Stimulated activated CD4-positive, alpha-beta T cell treated with anti-CD3 and anti-CD28 coated beads, Interleukin-15, amount 100 ng/mL, for 1 hour (primary cell): ENCODE measurements around the gene TSHZ2.
"Not testable (repeated sequence)": the region's sequence is repeated elsewhere in the genome, so short reads cannot be mapped to it uniquely, and the experiment has no call there.

ENCODE experiments used
- DNase-seq, 2 donors: peaks; one replicate each; pipeline ENCODE4 v3.0.0-alpha.2; 2020; ENCODE audit warnings: low read depth in 1 of 2, low spot score in 1 of 2

Gene TSHZ2

GRCh38 chr20:53527196-53527595, 555.0 kb downstream of the TSHZ2 start:
- no peak for DNase-seq

DNA sequence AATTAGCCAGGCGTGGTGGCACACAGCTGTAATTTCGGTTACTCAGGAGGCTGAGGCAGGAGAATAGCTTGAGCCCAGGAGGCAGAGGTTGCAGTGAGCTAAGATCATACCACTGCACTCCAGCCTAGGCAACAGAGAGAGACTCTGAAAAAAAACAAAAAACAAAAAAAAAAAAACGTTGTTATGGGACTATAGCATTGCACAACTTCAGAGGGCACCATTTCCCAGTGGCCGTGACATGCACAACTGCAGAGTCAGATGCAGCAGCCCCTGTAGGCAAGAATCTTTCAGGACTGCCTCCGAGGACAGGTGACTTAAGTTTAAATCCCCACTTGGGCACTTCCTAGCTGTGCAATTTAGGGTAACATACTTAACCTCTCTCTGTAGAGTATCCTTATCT, 557.5 kb downstream of the TSHZ2 start:
- no peak for DNase-seq

DNA sequence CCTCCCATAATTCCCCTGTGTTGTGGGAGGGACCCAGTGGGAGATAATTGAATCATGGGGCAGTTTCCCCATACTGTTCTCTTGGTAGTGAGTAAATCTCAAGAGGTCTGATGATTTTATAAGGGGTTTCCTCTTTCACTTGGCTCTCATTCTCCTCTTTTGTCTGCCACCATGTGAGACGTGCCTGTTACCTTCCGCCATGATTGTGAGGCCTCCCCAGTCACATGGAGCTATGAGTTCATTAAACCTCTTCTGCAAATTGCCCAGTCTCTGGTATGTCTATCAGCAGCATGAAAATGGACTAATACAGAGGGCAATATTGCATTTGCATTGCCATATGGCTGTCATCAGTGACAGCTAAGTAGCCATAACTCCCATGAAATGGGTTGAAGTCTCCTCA, 558.3 kb downstream of the TSHZ2 start:
- no peak for DNase-seq

GRCh38 chr20:53532654-53533312, 560.6 kb downstream of the TSHZ2 start:
- DNase-seq: not testable (repeated sequence)

DNA sequence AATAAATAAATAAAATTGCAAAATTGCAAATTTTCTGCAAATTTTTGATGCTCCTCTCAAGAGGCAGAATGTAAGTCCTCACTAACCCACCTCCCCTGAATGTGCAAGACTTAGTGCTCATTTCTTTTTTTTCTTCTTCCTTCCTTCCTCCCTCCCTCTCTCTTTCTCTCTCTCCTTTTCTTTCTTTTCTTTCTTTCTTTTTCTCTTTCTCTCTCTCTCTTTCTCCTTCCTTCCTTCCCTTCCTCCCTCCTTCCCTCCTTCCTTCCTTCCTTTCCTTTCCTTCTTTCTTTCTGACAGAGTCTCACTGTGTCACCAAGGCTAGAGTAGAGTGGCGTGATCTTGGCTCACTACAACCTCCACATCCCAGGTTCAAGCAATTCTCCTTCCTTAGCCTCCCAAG, 561.3 kb downstream of the TSHZ2 start:
- no peak for DNase-seq

GRCh38 chr20:53534037-53534436, 561.9 kb downstream of the TSHZ2 start:
- no peak for DNase-seq

- DNase-seq: no peak
Measured at GRCh38 chr20:53535878-53536277, 563.7 kb downstream of the TSHZ2 start.

- not testable (repeated sequence) for DNase-seq
Measured at GRCh38 chr20:53536382-53536781, 564.2 kb downstream of the TSHZ2 start.

DNA sequence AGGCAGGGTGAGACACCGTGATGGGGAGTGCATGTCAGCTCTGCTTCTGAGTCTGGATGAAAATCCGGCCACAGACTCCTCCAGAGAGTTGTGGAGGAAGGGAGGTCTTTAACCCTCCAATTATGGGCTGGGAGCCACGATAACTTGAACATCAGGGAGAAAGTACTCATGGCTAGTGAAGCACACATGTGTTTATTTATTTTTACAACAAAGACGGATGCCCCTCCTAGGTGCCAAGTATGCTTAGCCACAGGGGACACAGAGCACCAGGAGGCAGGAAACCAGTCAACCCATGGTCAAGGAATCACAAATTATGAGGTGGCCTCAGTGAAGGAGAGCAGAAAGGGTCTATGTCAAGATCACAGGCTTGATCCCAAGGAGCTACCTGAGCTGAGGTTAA, 567.4 kb downstream of the TSHZ2 start:
- DNase-seq: no peak
